GM06990 (cell line): ENCODE measurements around the gene LIN7C.

ENCODE experiments used
- DNase-seq: peaks from one replicate; pipeline ENCODE4 v3.0.0-alpha.2; 2011; ENCODE audit not compliant: insufficient read length; ENCODE audit errors: extremely low read depth
- H3K27me3 ChIP-seq: replicated peaks from 2 replicates; pipeline ENCODE4 v1.6.0; 2011; ENCODE audit warnings: low read length; ENCODE audit not compliant: control insufficient read depth, insufficient read depth
- H3K36me3 ChIP-seq: 2 replicates; pipeline ENCODE4 v1.5.1; 2011; ENCODE audit warnings: low read length; ENCODE audit not compliant: control insufficient read depth, insufficient read depth
- H3K4me3 ChIP-seq: replicated peaks from 2 replicates; pipeline ENCODE4 v1.5.1; 2011; ENCODE audit warnings: low read depth, mild to moderate bottlenecking, control low read depth, low read length
- CTCF ChIP-seq: IDR thresholded peaks from 2 replicates; pipeline ENCODE4 v1.5.1; 2011; ENCODE audit warnings: low read length, control low read depth, mild to moderate bottlenecking, inconsistent platforms; ENCODE audit not compliant: insufficient read depth, poor library complexity, severe bottlenecking

LIN7C gene

GRCh38 chr11:27507557-27508322 is 1.2 kb upstream of the LIN7C start:
- no peak for TF ChIP-seq CTCF
- no peaks in the 10 kb centered on the region for H3K27me3 ChIP-seq
- no peaks in the 10 kb centered on the region; the same call in 1 of the 2 replicates for H3K36me3 ChIP-seq
- DNase-seq: no peak
- H3K4me3 ChIP-seq: peak overlapping the region; percentile 84

- no peak for TF ChIP-seq CTCF
- no peaks in the 10 kb centered on the region for H3K27me3 ChIP-seq
- peak overlapping the region; percentile 84 for H3K4me3 ChIP-seq
- no peak for DNase-seq
- no peaks in the 10 kb centered on the region; the same call in 1 of the 2 replicates for H3K36me3 ChIP-seq
Measured at GRCh38 chr11:27505781-27506180, 788 bp downstream of the LIN7C start.

DNA sequence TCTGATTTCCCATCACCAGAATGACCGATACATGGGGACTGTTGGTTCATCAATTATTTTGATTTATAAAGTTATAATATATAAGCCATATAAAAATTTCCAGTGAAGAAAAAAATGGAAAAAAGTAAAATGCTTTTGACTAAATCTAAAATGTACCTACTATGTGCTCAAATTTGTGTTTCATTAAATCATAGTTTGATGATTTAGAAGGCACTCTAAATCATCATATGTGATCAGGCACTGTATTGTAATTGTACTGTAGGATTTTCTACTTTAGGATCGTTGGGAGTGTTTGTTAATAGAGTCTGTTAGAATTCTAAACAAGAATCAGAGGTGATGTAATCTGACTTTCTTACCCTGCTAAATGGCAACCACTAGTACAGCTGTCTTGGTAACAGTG is 2.4 kb downstream of the LIN7C start:
- no peak for DNase-seq
- no peak overlapping the region for H3K4me3 ChIP-seq
- TF ChIP-seq CTCF: no peak
- peaks cover 2% of the 10 kb centered on the region; the same call in 1 of the 2 replicates for H3K36me3 ChIP-seq
- H3K27me3 ChIP-seq: no peaks in the 10 kb centered on the region

DNA sequence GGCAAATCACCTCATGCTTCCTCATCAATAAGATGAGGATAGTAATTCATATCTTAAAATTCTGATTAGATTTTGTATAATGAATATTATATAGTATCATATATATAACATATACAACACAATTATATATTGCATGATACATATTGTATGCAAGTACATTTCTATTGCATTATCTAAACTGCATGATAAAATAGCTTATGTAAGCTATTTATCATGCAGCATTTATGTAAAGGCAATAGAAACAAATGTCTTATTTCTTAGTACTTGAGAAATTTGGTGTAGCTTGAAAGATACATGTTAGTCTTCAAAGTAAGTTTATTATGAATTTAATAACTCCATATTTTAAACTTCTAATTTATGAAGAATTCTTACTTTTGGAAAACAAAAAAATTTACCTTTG is 5.5 kb downstream of the LIN7C start:
- Histone ChIP-seq H3K4me3 (no peak overlapping the region), H3K27me3 (no peaks in the 10 kb centered on the region), H3K36me3 (peaks cover 2% of the 10 kb centered on the region; the same call in 1 of the 2 replicates)
- TF ChIP-seq CTCF: no peak
- DNase-seq: no peak

GRCh38 chr11:27497911-27498310 is 8.7 kb downstream of the LIN7C start:
- no peak overlapping the region for H3K4me3 ChIP-seq
- DNase-seq: no peak
- H3K27me3 ChIP-seq: no peaks in the 10 kb centered on the region
- H3K36me3 ChIP-seq: peaks cover 2% of the 10 kb centered on the region; the same call in 1 of the 2 replicates
- no peak for TF ChIP-seq CTCF

GRCh38 chr11:27497284-27497866 is 9.2 kb downstream of the LIN7C start:
- no peak overlapping the region for H3K4me3 ChIP-seq
- H3K36me3 ChIP-seq: peaks cover 2% of the 10 kb centered on the region; the same call in 1 of the 2 replicates
- H3K27me3 ChIP-seq: no peaks in the 10 kb centered on the region
- TF ChIP-seq CTCF: peak; percentile 48
- DNase-seq: no peak
